CD4-positive, alpha-beta T cell treated with Interleukin-2 at 100 ng/mL for 4 hours (primary cell): ENCODE data around the gene APBA2.

Experiments used
- DNase-seq: peaks from one replicate; pipeline ENCODE4 v3.0.0-alpha.2; 2020; ENCODE audit warnings: low spot score

APBA2 gene

GRCh38 chr15:29120593-29121368 is 235.0 kb downstream of the APBA2 start:
- DNase-seq: no peak

GRCh38 chr15:29121369-29121656 is 235.5 kb downstream of the APBA2 start:
- no peak for DNase-seq

DNA sequence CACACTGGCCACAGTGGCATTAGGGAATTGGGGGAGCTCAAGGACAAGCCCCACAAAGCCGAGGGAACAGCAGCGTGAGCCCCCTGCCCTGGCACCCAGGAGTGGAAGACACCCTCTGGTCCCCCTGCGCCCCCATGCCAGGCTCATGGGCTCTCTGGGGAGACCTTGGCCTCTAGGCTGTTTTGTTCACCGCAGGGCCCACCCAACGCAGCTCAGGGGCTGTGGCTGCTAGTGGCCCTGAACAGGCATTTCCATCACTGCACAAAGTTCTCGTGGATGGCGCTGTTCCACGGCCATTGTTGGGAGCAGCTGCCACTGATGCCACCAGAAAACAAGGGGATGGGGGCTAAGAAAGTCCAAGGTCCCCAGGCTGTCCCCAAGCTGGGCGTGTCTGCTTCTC is 236.1 kb downstream of the APBA2 start:
- DNase-seq: no peak

GRCh38 chr15:29122506-29122905 is 236.7 kb downstream of the APBA2 start:
- no peak for DNase-seq

DNA sequence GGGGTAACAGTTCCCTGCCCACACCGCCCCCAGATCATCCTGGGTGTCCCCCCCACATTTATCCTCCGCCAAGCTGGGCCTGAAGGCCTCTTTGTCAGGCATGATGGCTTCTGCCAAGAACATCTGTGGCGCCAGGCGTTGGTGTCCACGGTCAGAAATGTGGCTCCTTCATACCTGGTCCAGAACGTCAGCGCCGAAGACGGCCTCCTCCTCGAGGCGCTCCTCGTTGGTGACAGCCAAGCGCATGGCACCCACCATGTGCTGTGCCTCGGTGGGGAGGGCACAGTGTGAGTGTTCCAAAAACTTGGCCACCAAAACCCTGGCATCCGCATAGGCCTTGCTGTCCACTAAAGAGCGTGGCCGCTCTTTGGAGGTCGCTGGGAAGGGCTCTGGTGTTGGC is 237.4 kb downstream of the APBA2 start:
- no peak for DNase-seq

- DNase-seq: no peak
Observed at GRCh38 chr15:29123991-29124390, 238.2 kb downstream of the APBA2 start.

GRCh38 chr15:29124581-29125381 is 239.0 kb downstream of the APBA2 start:
- DNase-seq: no peak

DNA sequence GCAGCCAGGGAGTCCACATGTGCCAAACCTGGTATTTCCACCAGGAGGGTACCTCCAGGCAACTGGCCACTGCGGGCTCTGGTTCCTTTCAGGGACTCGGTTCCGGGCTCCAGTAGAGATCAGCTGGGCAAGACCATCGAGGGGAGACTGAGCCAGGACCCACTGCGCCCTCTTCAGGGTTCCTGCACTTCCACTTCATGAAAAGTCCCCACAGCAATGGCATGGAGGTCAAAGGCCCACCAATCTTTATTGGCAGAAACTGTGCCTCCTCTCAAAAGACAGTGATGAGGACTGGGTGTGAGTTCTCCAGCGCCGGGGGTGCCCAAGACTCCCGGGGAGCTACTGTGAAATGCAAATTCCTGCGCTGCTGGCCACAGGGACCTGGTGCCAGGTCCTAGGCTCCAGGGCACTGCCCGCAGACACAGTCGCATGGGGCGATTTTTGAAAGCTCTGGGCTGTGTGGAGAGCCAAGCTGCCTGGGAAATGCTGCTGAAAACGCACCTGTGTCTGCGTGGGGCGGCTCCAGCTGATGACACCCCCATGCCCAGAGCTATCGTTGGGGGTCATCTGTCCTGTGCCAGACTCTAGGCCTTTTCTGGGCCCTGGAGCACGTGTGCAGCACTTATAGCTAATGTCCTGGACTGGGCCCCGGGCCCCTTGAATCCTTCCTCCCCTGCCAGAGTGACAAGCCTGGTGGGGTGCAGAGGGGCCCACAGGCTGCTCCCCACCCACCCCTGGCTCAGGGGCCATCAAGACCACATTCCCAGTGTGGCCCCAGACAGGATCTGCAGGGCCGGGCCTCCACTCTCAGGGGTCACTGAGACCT is 239.8 kb downstream of the APBA2 start:
- DNase-seq: no peak

GRCh38 chr15:29126208-29126536 is 240.4 kb downstream of the APBA2 start:
- no peak for DNase-seq

GRCh38 chr15:29126821-29127461 is 241.2 kb downstream of the APBA2 start:
- no peak for DNase-seq

DNA sequence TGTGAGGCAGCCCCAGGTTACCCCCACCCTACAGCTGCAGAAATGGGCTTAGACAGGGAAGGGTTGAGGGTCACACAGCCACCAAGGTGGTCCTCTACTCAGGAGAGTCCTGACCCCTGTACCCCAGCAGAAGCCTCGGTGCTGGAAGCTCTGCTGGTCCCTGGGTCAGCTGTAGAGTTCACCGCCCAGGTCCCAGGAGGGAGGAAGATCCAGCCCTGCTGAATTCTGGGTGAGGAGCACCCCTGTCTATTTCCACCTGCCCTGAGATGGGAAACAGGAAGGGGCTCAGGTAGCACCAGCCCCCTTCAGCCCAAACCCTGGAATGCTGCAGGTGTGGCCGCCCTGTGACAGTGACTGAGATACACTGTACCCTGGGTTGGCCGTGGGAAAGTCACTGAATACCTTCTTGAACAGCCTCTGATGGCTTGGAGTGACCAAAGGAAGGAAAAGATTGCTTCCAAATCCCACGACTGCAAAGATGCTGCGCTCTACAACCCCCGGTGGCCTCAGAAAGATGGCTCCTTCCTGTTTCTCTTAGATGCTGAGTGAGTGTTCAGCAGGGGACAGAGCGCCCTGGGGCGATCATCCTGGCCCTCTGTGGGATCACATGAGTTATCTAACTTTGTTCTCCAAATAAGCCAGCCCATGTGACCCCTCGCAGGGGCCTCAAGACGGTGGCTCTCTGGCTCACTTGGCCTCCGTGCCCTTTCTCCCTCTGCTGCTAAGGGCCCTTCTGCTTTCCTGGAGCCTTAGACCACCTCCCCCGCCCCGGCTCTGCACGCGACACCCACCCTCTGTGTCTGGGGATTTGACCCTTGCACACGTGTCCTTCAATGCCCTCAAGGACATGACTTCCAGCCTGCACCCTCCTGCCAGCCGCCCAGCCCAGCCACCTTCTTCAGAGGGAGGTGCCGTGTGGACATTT is 242.0 kb downstream of the APBA2 start:
- no peak for DNase-seq

GRCh38 chr15:29128671-29129070 is 242.9 kb downstream of the APBA2 start:
- DNase-seq: no peak

GRCh38 chr15:29129221-29129620 is 243.4 kb downstream of the APBA2 start:
- no peak for DNase-seq

- no peak for DNase-seq
Observed at GRCh38 chr15:29129926-29130325, 244.2 kb downstream of the APBA2 start.

DNA sequence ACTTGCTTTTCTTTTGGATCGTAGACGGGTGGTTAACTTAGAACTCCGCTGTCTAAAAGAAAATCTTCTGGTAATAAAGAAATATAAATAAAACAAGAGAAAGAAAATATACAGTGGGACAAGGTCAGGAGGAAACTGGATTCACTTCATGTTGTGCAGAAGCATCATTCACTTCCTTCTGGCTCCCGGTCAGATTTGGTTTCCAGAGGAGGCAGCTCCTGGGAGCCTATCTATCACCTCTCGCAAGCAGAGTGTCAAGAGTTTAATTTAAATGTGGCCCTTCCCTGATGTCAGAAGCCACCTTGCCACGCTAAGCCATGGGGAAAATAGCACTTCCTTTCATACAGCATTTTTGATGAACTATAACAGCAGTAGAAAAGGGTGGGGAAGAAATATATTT is 244.7 kb downstream of the APBA2 start:
- no peak for DNase-seq

- no peak for DNase-seq
Observed at GRCh38 chr15:29130951-29131839, 245.4 kb downstream of the APBA2 start.

DNA sequence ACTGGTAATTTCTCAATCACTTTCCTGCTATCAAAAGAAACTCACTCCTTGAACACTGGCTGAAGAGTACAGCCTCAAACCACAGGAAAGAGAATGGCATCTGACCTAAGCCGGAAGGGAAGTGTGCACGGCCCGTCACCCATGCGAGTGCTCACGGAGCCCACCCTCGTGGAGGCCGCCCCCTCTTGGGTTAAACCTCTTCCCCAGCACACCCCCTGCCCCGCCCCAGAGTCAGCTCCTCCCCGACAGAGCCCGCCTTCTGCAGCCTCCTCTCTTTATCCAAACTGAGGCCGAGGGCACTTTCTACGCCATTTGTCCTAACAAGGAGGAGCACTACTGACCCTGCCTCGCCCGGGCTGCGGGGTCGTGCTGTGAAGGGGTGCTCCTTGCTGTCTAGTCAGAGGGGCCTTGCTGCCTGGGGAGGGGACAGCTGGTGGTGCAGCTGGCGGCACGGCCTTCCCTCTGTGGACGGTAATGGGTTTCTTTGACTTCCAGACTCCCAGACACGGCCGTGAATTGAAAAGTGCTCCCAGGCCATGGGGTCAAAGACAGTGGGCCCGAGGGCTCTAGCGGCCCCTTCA is 246.2 kb downstream of the APBA2 start:
- no peak for DNase-seq

GRCh38 chr15:29132735-29133181 is 247.0 kb downstream of the APBA2 start:
- DNase-seq: no peak

- no peak for DNase-seq
Observed at GRCh38 chr15:29133321-29133720, 247.5 kb downstream of the APBA2 start.

GRCh38 chr15:29133791-29134190 is 248.0 kb downstream of the APBA2 start:
- no peak for DNase-seq
